ENCODE data around the gene SDC1.
"Not testable (repeated sequence)": the region's sequence is repeated elsewhere in the genome, so short reads cannot be mapped to it uniquely, and the experiment has no call there.

SDC1 gene

DNA sequence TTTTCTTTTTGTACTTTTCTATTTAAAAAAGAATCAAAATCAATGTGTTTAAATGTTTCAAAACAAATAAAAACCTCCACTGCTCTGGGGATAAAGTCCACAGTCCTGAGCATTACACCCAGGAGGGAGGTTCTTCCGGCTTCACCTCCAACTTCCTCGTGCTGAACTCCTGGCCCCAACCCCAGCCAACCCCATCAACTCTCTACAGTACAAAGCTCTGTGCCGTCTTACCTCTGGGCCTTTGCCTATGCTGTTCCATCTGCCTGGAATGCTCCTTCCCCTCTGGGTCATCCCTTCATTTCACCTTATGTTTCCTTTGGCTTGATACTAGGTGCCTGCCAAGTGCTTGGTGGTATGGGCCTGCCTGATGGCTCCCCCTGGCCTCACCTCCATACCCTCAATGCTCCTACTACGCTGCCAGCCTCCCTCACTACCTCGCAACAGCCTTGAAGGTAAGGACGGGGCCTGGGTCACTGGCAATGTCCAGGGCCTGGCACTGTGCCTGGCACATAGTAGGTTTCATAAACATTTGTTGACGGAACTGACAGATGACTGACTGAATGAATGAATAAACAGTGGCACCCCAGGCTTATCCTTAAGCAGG lies 28.8 kb downstream of the SDC1 start:
- Mint-ChIP-seq H3K4me1 (no peaks in the 10 kb centered on the region), H3K9me3 (no peaks in the 10 kb centered on the region), H3K27me3 (peaks cover 32% of the 10 kb centered on the region), H3K36me3 (ENCODE audit: insufficient read depth) (no peaks in the 10 kb centered on the region), H3K4me3 (no peak overlapping the region), H3K27ac (ENCODE audit: low read depth) (no peak overlapping the region)
- no peak for DNase-seq (ENCODE audit: low spot score in 2 of 2)
- no peak for ATAC-seq (replicated peaks; ENCODE audit: extremely low read depth, poor library complexity, severe bottlenecking)

DNA sequence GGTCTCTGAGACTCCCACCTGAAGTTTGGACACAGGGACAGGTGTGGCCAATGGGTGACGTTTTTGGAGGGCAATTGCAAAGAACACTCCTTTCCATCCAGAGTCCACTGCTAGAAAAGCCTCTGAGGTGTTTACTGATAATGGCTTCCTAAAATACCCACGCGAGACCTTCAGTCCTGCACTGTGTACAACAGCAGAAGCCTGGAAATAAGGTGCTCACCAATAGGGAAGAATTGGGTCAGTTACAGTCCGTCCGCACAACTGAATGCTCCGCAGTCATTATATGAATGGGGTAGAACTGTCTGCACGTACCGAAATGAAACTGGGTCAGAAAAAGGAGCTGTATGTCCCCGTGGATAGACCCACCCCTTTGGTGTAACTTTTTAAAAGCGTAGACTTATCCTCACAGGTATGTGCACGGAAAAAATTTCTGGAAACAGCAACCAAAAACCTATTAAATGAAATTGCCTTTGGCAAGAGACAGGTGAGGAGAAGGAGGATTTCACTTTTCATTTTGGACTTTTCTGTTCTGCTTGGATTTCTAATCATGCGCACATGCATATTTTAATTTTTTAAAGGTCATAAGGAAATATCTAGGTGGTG lies 29.4 kb downstream of the SDC1 start:
- H3K36me3 Mint-ChIP-seq (ENCODE audit: insufficient read depth) = no peaks in the 10 kb centered on the region
- no peak for ATAC-seq (replicated peaks; ENCODE audit: extremely low read depth, poor library complexity, severe bottlenecking)
- no peak for DNase-seq (ENCODE audit: low spot score in 2 of 2)
- H3K4me3 Mint-ChIP-seq = no peak overlapping the region
- no peaks in the 10 kb centered on the region for H3K9me3 Mint-ChIP-seq
- peaks cover 28% of the 10 kb centered on the region for H3K27me3 Mint-ChIP-seq
- no peak overlapping the region for H3K27ac Mint-ChIP-seq (ENCODE audit: low read depth)
- no peaks in the 10 kb centered on the region for H3K4me1 Mint-ChIP-seq

DNA sequence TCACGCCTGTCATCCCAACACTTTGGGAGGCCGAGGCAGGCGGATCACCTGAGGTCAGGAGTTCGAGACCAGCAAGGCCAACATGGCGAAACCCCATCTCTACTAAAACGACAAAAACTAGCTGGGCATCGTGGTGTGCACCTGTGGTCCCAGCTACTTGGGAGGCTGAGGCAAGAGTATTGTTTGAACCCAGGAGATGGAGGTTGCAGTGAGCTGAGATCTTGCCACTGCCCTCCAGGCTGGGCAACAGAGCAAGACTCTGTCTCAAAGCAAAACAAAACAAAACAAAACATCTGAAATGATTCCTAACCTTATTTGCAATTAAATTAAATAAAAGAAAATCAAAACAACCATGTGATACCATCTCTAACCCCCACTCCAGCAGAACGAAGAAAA lies 29.9 kb downstream of the SDC1 start:
- H3K4me1 Mint-ChIP-seq; H3K9me3 Mint-ChIP-seq; H3K27ac Mint-ChIP-seq (ENCODE audit: low read depth); ATAC-seq (replicated peaks; ENCODE audit: extremely low read depth, poor library complexity, severe bottlenecking); H3K4me3 Mint-ChIP-seq; H3K36me3 Mint-ChIP-seq (ENCODE audit: insufficient read depth); DNase-seq (ENCODE audit: low spot score in 2 of 2): not testable (repeated sequence)
- H3K27me3 Mint-ChIP-seq = peaks cover 23% of the 10 kb centered on the region

DNA sequence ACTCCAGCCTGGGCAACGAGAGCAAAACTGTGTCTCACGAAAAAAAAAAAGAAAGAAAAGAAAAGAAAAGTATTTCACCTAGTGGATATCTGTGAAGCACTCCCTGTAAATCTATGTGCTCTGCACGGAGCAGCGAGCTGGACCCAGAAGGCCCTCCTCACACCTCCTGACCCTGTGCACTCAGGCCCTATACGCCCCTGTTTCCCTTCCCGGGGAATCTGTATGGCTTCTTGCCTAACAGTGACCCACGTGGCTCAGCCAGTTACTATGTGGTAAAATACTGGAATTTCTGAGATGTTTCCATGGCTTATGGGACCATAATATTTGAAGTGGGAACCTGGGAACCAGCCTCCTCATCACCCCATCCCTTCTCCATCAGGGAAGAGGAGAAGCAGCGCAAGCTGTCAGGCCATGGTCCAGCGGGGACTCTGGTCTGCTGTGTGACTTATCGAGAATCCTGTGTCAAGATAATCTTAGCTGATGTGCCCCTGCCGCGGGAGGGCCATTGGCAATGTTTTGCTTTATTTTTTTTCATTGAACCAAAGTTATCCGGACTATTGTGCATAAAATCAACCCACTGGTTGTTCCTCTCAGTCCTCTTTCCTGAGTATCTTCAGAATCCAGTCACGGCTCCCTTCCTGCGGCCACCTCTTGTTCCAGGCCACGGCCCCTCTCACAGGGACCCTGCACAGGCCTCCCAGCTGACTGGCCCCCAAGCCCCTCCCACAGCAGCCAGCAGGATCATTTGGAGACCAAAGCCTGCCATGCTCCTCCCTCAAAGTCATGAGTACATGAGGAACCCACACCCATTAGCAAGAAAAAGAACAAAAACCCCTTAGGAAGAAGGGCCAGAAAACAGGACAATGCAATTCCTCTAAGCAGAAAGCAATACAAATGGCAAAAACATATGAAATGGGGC lies 30.6 kb downstream of the SDC1 start:
- peaks cover 24% of the 10 kb centered on the region for H3K27me3 Mint-ChIP-seq
- H3K4me1 Mint-ChIP-seq = no peaks in the 10 kb centered on the region
- no peak overlapping the region for H3K4me3 Mint-ChIP-seq
- no peak for ATAC-seq (replicated peaks; ENCODE audit: extremely low read depth, poor library complexity, severe bottlenecking)
- no peaks in the 10 kb centered on the region for H3K9me3 Mint-ChIP-seq
- H3K36me3 Mint-ChIP-seq (ENCODE audit: insufficient read depth) = no peaks in the 10 kb centered on the region
- DNase-seq (ENCODE audit: low spot score in 2 of 2) = no peak
- no peak overlapping the region for H3K27ac Mint-ChIP-seq (ENCODE audit: low read depth)

DNA sequence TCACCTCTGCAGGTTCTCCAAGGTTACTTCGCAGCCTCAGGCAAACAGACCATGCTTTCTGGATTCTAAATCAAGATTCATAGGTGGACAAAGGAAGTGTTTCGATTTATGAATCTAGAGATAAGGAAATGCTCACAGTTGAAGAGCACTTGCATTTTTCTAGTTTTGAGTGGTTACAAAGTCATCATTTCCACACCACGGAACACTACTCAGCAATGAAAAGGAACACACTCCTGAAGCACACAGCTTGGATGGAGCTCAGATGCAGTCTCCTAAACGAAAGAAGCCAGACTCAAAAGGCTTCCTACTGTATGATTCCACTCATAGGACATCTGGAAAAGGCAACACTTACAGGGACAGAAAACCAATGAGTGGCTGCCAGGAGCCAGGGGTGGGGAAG lies 31.7 kb downstream of the SDC1 start:
- peaks cover 19% of the 10 kb centered on the region for H3K27me3 Mint-ChIP-seq
- no peaks in the 10 kb centered on the region for H3K4me1 Mint-ChIP-seq
- no peaks in the 10 kb centered on the region for H3K9me3 Mint-ChIP-seq
- no peaks in the 10 kb centered on the region for H3K36me3 Mint-ChIP-seq (ENCODE audit: insufficient read depth)
- DNase-seq (ENCODE audit: low spot score in 2 of 2) (no peak), ATAC-seq (replicated peaks; ENCODE audit: extremely low read depth, poor library complexity, severe bottlenecking) (no peak)
- H3K4me3 Mint-ChIP-seq = no peak overlapping the region
- H3K27ac Mint-ChIP-seq (ENCODE audit: low read depth) = no peak overlapping the region

DNA sequence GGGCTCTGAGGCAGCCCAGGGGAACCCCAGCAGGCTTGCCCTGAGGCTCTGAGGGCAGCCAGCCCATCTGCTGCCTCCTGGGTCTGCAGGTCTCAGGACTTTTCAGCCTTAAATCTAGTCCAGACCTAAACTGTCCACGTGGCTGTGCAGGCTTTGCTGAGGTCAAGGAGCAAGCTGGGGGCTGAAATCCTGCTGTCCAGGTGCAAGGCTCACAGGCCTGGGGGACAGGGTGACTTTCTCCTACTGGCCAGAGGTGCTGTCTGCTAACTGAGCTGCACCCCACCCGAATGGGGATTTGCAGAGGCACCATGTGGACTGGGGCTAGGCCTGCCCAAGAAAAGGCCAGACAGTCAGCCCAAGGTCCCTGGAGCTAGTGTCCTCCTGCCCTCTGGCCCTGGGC lies 32.1 kb downstream of the SDC1 start:
- H3K4me3 Mint-ChIP-seq = no peak overlapping the region
- ATAC-seq (replicated peaks; ENCODE audit: extremely low read depth, poor library complexity, severe bottlenecking) (no peak), DNase-seq (ENCODE audit: low spot score in 2 of 2) (no peak)
- H3K27me3 Mint-ChIP-seq = peaks cover 15% of the 10 kb centered on the region
- H3K36me3 Mint-ChIP-seq (ENCODE audit: insufficient read depth) = no peaks in the 10 kb centered on the region
- no peak overlapping the region for H3K27ac Mint-ChIP-seq (ENCODE audit: low read depth)
- H3K9me3 Mint-ChIP-seq = no peaks in the 10 kb centered on the region
- H3K4me1 Mint-ChIP-seq = no peaks in the 10 kb centered on the region

DNA sequence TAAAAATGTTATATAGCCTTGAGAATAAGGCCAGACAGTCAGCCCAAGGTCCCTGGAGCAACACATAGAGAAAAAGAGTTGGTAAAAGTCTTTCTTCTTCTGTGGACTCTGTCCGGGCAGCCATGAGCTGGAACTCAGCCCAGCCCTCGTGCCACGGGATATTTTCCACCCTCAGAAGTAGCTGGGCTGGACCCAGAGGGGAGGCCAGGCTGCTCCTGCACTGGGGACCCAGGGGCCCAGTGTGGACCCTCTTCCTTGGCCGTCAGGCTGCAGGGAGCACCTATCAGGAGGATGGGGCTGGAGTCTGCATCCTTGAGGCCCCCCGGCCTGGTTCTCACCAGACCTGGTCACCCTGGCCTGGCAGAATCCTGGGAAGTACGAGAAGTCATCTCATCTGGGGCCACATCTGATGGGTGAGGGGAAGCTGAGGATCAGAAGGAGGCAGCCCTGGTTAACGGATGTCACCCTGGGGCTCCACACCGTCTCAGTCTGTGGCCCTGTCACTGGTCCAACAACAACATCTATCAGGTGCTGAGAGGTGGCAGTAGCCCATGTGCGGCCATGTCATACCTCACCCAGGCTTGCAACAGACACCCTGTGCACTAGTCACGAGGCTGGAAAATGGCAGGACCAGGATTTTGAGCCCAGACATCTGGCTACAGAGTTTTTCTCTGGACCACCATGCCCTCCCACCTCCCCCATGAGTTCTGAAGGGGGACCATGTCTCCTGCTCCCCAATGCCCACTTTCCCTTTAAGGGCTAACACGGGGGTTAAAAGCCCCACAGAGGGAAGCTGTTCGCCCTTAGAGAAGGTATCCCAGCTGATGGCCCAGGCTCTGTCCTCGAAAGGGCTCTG lies 33.0 kb downstream of the SDC1 start:
- Mint-ChIP-seq H3K9me3 (no peaks in the 10 kb centered on the region), H3K4me3 (no peak overlapping the region), H3K27me3 (peaks cover 14% of the 10 kb centered on the region), H3K27ac (ENCODE audit: low read depth) (no peak overlapping the region), H3K36me3 (ENCODE audit: insufficient read depth) (no peaks in the 10 kb centered on the region), H3K4me1 (no peaks in the 10 kb centered on the region)
- DNase-seq (ENCODE audit: low spot score in 2 of 2) (no peak), ATAC-seq (replicated peaks; ENCODE audit: extremely low read depth, poor library complexity, severe bottlenecking) (no peak)

DNA sequence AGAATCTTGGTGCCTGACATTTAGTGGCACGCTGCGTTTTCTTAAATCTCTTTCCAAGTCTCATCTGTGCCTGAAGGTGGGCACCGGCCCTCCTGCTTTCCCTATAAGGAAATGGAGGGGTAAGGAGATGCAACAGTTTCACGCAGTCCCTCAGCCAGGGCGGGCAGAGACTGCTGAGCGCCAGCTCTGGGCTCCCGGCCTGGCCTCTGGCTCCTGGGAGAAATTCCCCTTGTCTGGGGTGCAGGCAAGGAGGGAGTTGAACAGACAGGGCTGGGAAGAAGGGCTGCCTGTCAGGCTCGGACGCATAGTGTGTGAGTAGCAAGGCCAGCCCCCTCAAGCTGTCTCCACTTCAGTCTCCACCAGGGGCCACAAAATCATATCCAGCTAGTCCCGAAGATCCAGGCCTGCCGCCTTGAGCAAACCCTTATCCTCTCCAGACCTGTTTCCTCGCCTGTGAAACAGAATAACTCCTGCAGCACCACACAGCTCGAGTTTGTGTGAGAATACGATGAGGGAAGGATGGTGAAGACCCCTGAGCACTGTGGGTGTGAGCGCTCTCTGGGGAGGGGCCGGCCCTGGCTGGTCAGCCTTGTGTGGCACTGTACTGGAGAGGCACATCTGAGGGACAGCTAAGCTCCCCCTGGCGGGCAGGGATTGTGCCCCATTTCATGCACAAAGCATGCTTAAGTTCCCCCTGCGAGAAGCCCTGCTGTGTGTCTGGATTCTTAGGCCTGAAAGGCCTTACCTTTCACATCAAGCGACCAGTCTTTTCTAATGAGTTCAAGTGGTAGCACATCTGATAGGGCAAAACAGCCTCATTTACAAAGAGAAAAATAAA lies 33.8 kb downstream of the SDC1 start:
- no peak overlapping the region for H3K4me3 Mint-ChIP-seq
- H3K9me3 Mint-ChIP-seq = no peaks in the 10 kb centered on the region
- peaks cover 20% of the 10 kb centered on the region for H3K27me3 Mint-ChIP-seq
- H3K27ac Mint-ChIP-seq (ENCODE audit: low read depth) = no peak overlapping the region
- H3K4me1 Mint-ChIP-seq = no peaks in the 10 kb centered on the region
- no peaks in the 10 kb centered on the region for H3K36me3 Mint-ChIP-seq (ENCODE audit: insufficient read depth)
- ATAC-seq (replicated peaks; ENCODE audit: extremely low read depth, poor library complexity, severe bottlenecking) (no peak), DNase-seq (ENCODE audit: low spot score in 2 of 2) (no peak)

DNA sequence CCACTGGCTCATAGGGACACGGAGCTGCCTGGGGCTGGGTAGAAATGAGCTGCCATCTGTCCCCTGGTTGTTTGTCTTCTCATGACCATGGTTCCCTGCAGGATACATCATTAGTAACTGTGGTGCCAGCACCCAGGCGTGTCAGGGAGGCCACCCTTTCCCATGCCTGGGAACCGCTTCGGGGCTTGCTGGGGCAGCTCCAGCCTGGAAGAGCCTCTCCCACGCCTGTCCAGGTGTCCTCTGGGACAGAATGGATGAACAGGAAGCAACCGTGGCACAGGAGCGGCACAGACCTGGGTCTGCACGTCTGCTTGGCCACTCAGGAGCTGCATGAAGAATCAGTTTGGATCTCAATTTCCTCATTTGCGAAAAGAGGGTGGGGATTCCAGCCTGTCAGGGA lies 34.8 kb downstream of the SDC1 start:
- Mint-ChIP-seq H3K9me3 (no peaks in the 10 kb centered on the region), H3K36me3 (ENCODE audit: insufficient read depth) (no peaks in the 10 kb centered on the region), H3K4me3 (no peak overlapping the region), H3K27ac (ENCODE audit: low read depth) (no peak overlapping the region), H3K4me1 (no peaks in the 10 kb centered on the region), H3K27me3 (peaks cover 24% of the 10 kb centered on the region)
- no peak for DNase-seq (ENCODE audit: low spot score in 2 of 2)
- no peak for ATAC-seq (replicated peaks; ENCODE audit: extremely low read depth, poor library complexity, severe bottlenecking)

DNA sequence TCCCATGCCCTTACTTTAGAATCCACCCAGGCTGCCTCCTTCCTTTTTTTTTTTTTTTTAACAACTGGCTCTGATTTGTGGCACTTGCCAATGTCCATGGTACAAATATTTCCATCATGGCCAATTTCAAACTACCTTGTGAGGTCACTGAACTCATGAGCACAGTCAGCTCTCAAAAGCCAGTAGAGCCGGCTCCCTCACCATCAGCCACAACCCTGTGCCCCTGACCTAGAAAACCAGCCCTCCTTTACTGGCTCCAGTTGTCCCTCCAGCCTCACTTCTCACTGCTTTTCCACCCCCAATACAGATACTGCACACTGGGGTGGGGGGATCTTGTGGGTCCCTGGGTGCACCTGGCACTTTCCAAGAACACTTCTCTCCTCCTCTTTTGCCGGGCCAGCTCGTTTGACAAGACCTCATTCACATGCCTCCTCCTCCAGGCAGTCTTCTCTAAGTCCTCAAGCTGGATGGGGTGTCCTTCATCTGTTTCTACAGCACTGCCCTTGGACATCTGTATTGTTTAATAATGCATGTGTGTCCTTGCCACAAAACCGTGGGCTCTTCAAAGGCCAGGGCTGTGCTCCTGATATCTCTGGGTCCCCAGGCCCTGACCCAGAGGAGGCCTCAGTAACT lies 35.5 kb downstream of the SDC1 start:
- DNase-seq (ENCODE audit: low spot score in 2 of 2) (no peak), ATAC-seq (replicated peaks; ENCODE audit: extremely low read depth, poor library complexity, severe bottlenecking) (no peak)
- no peaks in the 10 kb centered on the region for H3K9me3 Mint-ChIP-seq
- H3K27ac Mint-ChIP-seq (ENCODE audit: low read depth) = peak overlapping the region; percentile 32
- no peaks in the 10 kb centered on the region for H3K36me3 Mint-ChIP-seq (ENCODE audit: insufficient read depth)
- no peaks in the 10 kb centered on the region for H3K4me1 Mint-ChIP-seq
- no peak overlapping the region for H3K4me3 Mint-ChIP-seq
- peaks cover 28% of the 10 kb centered on the region for H3K27me3 Mint-ChIP-seq

DNA sequence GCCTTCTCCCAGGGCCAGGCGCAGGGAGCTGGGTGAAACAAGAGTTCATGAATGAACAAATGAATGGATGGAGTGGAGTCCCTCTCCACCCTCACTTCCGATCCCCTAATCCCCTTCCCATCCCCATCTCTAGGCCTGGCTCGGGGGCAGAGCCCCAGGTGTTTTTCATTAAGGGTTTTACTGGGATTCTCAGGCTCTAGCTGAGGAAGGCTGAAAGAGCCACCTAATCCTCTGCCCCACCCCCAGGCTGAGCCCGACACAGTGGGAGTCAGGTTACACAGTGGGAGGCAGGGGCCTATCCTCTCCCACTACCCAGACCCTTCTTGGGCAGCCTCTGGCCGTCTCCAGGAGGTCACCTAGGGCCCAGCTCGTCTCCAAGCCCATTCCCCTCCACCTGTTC lies 36.1 kb downstream of the SDC1 start:
- H3K4me3 Mint-ChIP-seq = no peak overlapping the region
- H3K27me3 Mint-ChIP-seq = peaks cover 28% of the 10 kb centered on the region
- peak overlapping the region; percentile 32 for H3K27ac Mint-ChIP-seq (ENCODE audit: low read depth)
- no peaks in the 10 kb centered on the region for H3K9me3 Mint-ChIP-seq
- ATAC-seq (replicated peaks; ENCODE audit: extremely low read depth, poor library complexity, severe bottlenecking) = no peak
- H3K4me1 Mint-ChIP-seq = no peaks in the 10 kb centered on the region
- no peaks in the 10 kb centered on the region for H3K36me3 Mint-ChIP-seq (ENCODE audit: insufficient read depth)
- no peak for DNase-seq (ENCODE audit: low spot score in 2 of 2)

Measured in central memory CD8-positive, alpha-beta T cell (primary cell).